ENCODE results near the gene PKP2.

PKP2 gene

DNA sequence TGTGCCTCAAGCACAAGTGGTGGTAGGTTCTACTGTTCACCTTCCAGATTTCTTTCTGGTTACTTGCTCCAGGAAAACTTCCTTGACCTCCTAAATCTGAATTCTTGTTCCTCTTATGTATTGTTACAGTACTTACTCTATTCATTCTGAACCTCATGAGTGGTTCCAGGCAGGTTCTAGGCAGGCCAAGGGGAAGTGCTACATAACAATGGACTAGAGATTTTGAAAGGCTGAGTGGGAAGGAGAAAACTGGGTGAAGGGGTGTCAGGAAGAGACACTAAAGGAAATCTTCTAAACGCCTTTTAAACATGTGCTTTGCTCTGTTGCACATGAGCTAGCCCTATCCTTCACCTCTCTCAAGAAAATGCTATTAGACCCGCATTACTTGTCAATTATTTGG, 142.5 kb downstream of the PKP2 start:
- Mint-ChIP-seq H3K27ac (peak overlapping the region; percentile 74), H3K4me1 (peaks cover 25% of the 10 kb centered on the region), H3K27me3 (no peaks in the 10 kb centered on the region), H3K9me3 (no peaks in the 10 kb centered on the region), H3K4me3 (peak overlapping the region; percentile 92), H3K36me3 (ENCODE audit: low read depth) (peaks cover 31% of the 10 kb centered on the region)
- ATAC-seq: no peak
- no peak for DNase-seq

DNA sequence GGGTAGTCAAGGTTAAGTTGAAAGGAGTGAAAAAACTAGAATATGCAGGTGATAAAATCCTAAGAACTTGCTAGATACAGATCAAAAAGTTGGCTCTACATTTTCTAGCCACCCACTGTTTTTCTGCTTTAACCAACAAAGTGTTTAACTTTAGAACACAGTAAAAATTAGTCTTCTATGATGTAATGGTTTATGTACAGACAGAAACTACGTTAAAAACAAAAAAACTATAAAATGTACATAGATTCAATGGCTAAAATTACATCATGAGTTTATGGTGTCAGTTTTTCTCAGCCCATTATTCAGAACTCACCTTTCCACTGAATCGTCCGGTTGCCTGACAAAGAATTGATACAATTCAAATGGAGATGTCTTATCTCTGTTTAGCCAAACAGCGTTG, 143.0 kb downstream of the PKP2 start:
- peak overlapping the region; percentile 92 for H3K4me3 Mint-ChIP-seq
- peak overlapping the region; percentile 74 for H3K27ac Mint-ChIP-seq
- H3K4me1 Mint-ChIP-seq: peaks cover 25% of the 10 kb centered on the region
- ATAC-seq (no peak), DNase-seq (no peak)
- no peaks in the 10 kb centered on the region for H3K27me3 Mint-ChIP-seq
- H3K36me3 Mint-ChIP-seq (ENCODE audit: low read depth): peaks cover 33% of the 10 kb centered on the region
- H3K9me3 Mint-ChIP-seq: no peaks in the 10 kb centered on the region

- H3K27ac Mint-ChIP-seq: no peak overlapping the region
- peaks cover 56% of the 10 kb centered on the region for H3K36me3 Mint-ChIP-seq (ENCODE audit: low read depth)
- H3K27me3 Mint-ChIP-seq: no peaks in the 10 kb centered on the region
- peaks cover 9% of the 10 kb centered on the region for H3K4me1 Mint-ChIP-seq
- no peaks in the 10 kb centered on the region for H3K9me3 Mint-ChIP-seq
- H3K4me3 Mint-ChIP-seq: no peak overlapping the region
- DNase-seq (no peak), ATAC-seq (no peak)
Measured at GRCh38 chr12:32743264-32743663, 153.3 kb downstream of the PKP2 start.

GRCh38 chr12:32742133-32742532, 154.4 kb downstream of the PKP2 start:
- H3K4me3 Mint-ChIP-seq: no peak overlapping the region
- H3K4me1 Mint-ChIP-seq: peaks cover 11% of the 10 kb centered on the region
- H3K27me3 Mint-ChIP-seq: no peaks in the 10 kb centered on the region
- ATAC-seq (no peak), DNase-seq (no peak)
- no peaks in the 10 kb centered on the region for H3K9me3 Mint-ChIP-seq
- H3K36me3 Mint-ChIP-seq (ENCODE audit: low read depth): peaks cover 54% of the 10 kb centered on the region
- no peak overlapping the region for H3K27ac Mint-ChIP-seq
